Gastrocnemius medialis (tissue), 4 donors: ENCODE results near the gene SLFN12. TPM values are rescaled to one million over a fixed set of nuclear protein-coding genes. Genes with fewer than 3 reads are reported as not detected.

Experiments used
- ATAC-seq, 2 donors: fragments of 150-250 bp; one replicate each; pipeline ENCODE4 v1.9.1; 2016
- DNase-seq, 2 donors: peaks; one replicate each; pipeline ENCODE4 v3.0.0-alpha.2; 2019
- H3K27ac ChIP-seq, 4 donors: fragments of 200-600 bp; sonication (generic); 1 replicate in 1 of 4; 2 replicates in 3 of 4; pipeline ENCODE4 v1.5.1; 2016 to 2018; ENCODE audit warnings: mild to moderate bottlenecking in 2 of 4, moderate library complexity in 1 of 4
- H3K27me3 ChIP-seq, 3 donors: fragments of 200-600 bp; sonication (generic) in 2 of 3; 1 replicate in 1 of 3; 2 replicates in 2 of 3; pipeline versions ENCODE4 v1.5.1 to v1.6.0; 2016 to 2019; ENCODE audit warnings: mild to moderate bottlenecking in 1 of 3, moderate library complexity in 1 of 3
- H3K36me3 ChIP-seq, 2 donors: fragments of 200-600 bp; sonication (generic) in 1 of 2; one replicate each; pipeline ENCODE4 v1.5.1; 2017 to 2018
- H3K4me1 ChIP-seq, 2 donors: fragments of 200-600 bp; sonication (generic) in 1 of 2; one replicate each; pipeline ENCODE4 v1.5.1; 2016 to 2017; ENCODE audit warnings: mild to moderate bottlenecking in 2 of 2
- H3K4me3 ChIP-seq, 4 donors: fragments of 200-600 bp; sonication (generic) in 3 of 4; 1 replicate in 1 of 4; 2 replicates in 3 of 4; pipeline ENCODE4 v1.5.1; 2016 to 2019; ENCODE audit warnings: mild to moderate bottlenecking in 2 of 4
- H3K9me3 ChIP-seq, 3 donors: fragments of 200-600 bp; sonication (generic) in 2 of 3; 1 replicate in 1 of 3; 2 replicates in 2 of 3; pipeline ENCODE4 v1.5.1; 2016 to 2019
- CTCF ChIP-seq, 5 experiments: fragments of 450-650 bp in 3 of 5; fragments of 200-600 bp in 2 of 5; sonication (generic) in 2 of 5; IDR thresholded peaks in 4 of 5; conservative IDR thresholded peaks in 1 of 5; 1 replicate in 4 of 5; 2 replicates in 1 of 5; pipeline ENCODE4 v1.5.1; 2016 to 2019; ENCODE audit warnings: antibody characterized with exemption in 5 of 5, mild to moderate bottlenecking in 3 of 5, moderate library complexity in 3 of 5
- POLR2A ChIP-seq, 2 donors: fragments of 450-650 bp; IDR thresholded peaks; one replicate each; pipeline ENCODE4 v1.6.1; 2017; ENCODE audit warnings: antibody characterized with exemption in 2 of 2, mild to moderate bottlenecking in 2 of 2, moderate library complexity in 2 of 2
- in situ Hi-C, 4 donors: fragments of 200-750 bp; cut with MboI; loops; one replicate each; pipeline versions ENCODE4 v1.15.0 to v1.8.0; 2017; ENCODE audit warnings: low sequenced_read_pairs in 4 of 4
- intact Hi-C: fragments of 100-400 bp; cut with DNase I; formaldehyde crosslinking; loops from one replicate; pipeline ENCODE4 v1.15.1; 2023; ENCODE audit warnings: low total_unique reads
- total RNA-seq, 4 donors: library from RNA; depleted of rRNA; stranded (reverse); fragments of >200 nt; gene quantifications; one replicate each; pipeline versions ENCODE4 v1.1.0 to v1.2.3, GENCODE V29; 2016

The SLFN12 gene
- total RNA-seq, 4 donors from 2014 or later: 0.76 to 2.2 (median 1.3) TPM

DNA sequence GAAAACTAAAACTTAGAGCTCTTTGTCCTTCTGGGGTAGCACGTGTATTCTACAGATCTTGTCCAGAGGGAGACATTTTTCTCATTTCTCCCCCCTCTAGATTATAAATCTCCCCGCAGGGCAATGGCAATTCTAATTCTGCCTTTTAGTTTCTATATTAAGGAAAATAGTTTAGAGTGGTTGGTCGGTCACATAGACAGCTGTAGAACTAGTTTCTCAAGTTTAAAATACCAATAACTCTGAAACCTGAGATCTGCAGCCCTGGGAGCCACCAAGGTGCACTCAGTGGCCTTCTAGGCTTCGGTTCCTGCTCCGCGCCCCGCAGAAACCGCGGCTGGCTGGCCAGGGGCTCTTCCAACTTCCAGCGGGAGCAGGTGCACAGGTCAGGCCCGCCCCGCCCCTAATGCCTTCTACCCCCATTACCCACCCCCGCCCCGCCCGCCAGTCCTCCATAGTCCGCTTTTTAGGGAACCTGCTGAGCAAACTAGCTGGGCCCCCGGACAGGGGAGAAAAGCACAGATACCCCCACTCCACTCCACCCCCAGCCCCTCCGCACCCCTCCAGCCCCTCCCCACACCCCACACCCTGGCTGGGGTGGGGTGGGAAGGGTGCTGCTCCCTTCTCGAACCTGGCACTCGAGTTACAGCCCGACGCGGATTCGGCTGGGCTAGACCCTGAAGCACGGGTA, 59.3 kb downstream of the SLFN12 start:
- Histone ChIP-seq H3K27me3 (peaks cover 28 to 37% (median 35%) of the 10 kb centered on the region in 3 donors), H3K36me3 (no peaks in the 10 kb centered on the region), H3K4me1 (peaks cover 10 to 12% of the 10 kb centered on the region in 2 donors), H3K27ac (peak overlapping the region; percentile 89 to 91 (median 90)), H3K9me3 (peaks cover 0 to 4% (median 0%) of the 10 kb centered on the region in 3 donors), H3K4me3 (peak overlapping the region; percentile 68 to 83 (median 71))
- DNase-seq: no peak
- ATAC-seq: no peak
- in situ Hi-C loops (no loop called here), intact Hi-C loops (loop anchor here (2.0 to 10.0 kb wide), 3 partner anchors 60 to 118 kb away; partner anchors contain the start of gene SLFN12)
- no peak for TF ChIP-seq CTCF (IDR thresholded peaks at IDR 0.05 in 4 of 5, conservative IDR thresholded peaks at IDR 0.05 in 1 of 5)
- TF ChIP-seq POLR2A (IDR thresholded peaks at IDR 0.05): no peak

DNA sequence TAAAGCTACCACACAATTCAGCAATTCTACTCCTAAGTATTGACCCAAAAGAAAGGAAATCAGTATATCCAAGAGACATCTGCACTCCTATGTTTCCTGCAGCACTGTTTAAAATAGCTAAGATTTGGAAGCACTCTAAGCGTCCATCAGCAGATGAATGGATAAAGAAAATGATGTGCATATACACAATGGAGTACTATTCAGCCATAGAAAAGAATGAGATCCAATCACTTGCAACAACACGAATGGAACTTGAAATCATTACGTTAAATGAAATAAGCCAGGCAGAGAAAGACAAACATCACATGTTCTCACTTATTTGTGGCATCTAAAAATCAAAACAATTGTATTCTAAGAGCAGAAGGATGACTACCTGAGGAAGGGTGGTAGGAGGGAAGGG, 60.4 kb downstream of the SLFN12 start:
- in situ Hi-C loops: no loop called here
- Histone ChIP-seq H3K27ac (peak overlapping the region in 1 of 4 donors; percentile 89), H3K27me3 (peaks cover 28 to 37% (median 35%) of the 10 kb centered on the region in 3 donors)

DNA sequence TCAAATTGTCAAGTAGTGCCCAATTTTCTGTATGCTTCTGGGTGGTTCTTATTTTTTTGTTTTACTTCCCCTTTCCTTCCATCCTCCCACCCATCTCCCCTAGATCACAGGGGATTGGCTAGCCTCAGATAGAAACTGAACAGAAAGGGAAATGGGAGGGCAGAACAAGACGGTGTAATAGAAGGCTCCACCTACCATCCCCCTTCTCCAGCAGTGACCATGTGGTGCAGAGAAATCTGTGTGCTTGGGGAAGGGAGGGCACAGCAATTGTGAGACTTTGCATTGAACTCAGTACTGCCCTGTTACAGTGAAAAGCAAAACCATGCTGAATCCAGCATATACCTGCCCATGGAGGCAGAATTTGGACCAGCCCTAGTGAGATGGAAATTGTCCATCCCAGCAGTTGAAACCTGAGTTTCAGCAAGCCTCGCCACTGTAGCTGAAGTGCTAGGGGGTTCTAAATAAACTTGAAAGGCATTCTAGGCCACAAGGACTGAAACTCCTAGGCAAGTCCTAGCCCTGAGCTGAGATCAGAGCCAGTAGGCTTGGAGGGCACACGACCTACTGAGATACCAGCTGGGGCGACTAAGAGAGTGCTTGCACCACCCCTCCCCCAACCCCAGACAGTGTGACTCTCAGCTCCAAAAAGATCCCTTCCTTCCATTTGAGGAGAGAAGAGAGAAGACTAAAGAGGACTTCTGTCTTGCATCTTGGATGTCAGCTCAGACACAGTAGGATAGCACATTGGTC, 64.0 kb downstream of the SLFN12 start:
- no peaks in the 10 kb centered on the region for H3K4me1 ChIP-seq
- H3K4me3 ChIP-seq: no peak overlapping the region
- H3K27me3 ChIP-seq: peaks cover 10 to 30% (median 26%) of the 10 kb centered on the region in 3 donors
- in situ Hi-C loops (no loop called here), intact Hi-C loops (no loop called here)
- ATAC-seq (peak in 1 of 2 donors; percentile 55), DNase-seq (no peak)
- TF ChIP-seq CTCF (IDR thresholded peaks at IDR 0.05 in 4 of 5, conservative IDR thresholded peaks at IDR 0.05 in 1 of 5): no peak
- TF ChIP-seq POLR2A (IDR thresholded peaks at IDR 0.05): no peak
- H3K9me3 ChIP-seq: peaks cover 0 to 4% (median 0%) of the 10 kb centered on the region in 3 donors
- H3K36me3 ChIP-seq: no peaks in the 10 kb centered on the region
- no peak overlapping the region for H3K27ac ChIP-seq

More for the DNA sequence above, 60.4 kb downstream of the SLFN12 start:
- Histone ChIP-seq H3K36me3 (no peaks in the 10 kb centered on the region), H3K4me3 (peak overlapping the region in 2 of 4 donors; percentile 0 to 73), H3K9me3 (peaks cover 0 to 4% (median 0%) of the 10 kb centered on the region in 3 donors), H3K4me1 (peaks cover 10 to 12% of the 10 kb centered on the region in 2 donors)
- DNase-seq: no peak
- no peak for ATAC-seq
- intact Hi-C loops: loop anchor here (2.0 to 10.0 kb wide), 3 partner anchors 59 to 117 kb away; partner anchors contain the start of gene SLFN12
- TF ChIP-seq CTCF (IDR thresholded peaks at IDR 0.05 in 4 of 5, conservative IDR thresholded peaks at IDR 0.05 in 1 of 5) (no peak), POLR2A (IDR thresholded peaks at IDR 0.05) (no peak)

DNA sequence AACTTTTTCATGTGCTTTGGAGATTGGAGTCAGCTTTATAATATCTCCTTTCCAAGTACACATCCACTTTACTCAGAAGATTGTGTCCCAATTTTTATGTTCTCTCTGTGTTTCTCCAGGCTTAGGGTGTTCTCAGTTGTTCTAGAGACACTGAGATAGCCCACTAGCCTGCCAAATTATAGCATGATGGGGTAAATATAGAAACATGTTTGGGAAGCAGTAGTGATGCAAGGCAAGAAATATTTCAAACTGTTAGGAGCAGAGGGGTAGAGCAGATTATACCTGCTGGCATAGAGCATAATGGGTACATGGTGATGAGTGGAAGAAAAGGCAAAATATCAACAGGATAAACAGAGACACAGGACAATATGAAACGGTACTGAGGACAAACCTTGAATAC, 71.3 kb downstream of the SLFN12 start:
- Histone ChIP-seq H3K27me3 (peaks cover 0 to 2% (median 0%) of the 10 kb centered on the region in 3 donors), H3K4me3 (no peak overlapping the region), H3K36me3 (no peaks in the 10 kb centered on the region), H3K9me3 (no peaks in the 10 kb centered on the region), H3K27ac (no peak overlapping the region), H3K4me1 (peaks cover 0 to 3% of the 10 kb centered on the region in 2 donors)
- intact Hi-C loops: no loop called here
- TF ChIP-seq CTCF (IDR thresholded peaks at IDR 0.05 in 4 of 5, conservative IDR thresholded peaks at IDR 0.05 in 1 of 5) (no peak), POLR2A (IDR thresholded peaks at IDR 0.05) (no peak)
- no peak for DNase-seq
- ATAC-seq: no peak
- in situ Hi-C loops: no loop called here

Other genes with a start within 250 kb of the SLFN12 start
- not detected for gene SLC35G3, start 238.1 kb downstream of the SLFN12 start, total RNA-seq
- 10 to 100 TPM; 25.3 to 79.3 (median 37.4) TPM for gene SLFN5, start 189.4 kb downstream of the SLFN12 start, total RNA-seq
- gene SLFN11, start 58.9 kb downstream of the SLFN12 start, total RNA-seq: 10 to 100 TPM in 2 of 4 donors, 1 to 10 TPM in 2; 8.9 to 11.8 (median 10.0) TPM
- 1 to 10 TPM in 1 of 4 donors, under 1 TPM in 3; 0.05 to 1.2 (median 0.32) TPM for gene SLFN13, start 16.3 kb upstream of the SLFN12 start, total RNA-seq
- under 1 TPM in 3 of 4 donors, not detected in 1; 0.10 to 0.31 (median 0.15) TPM for gene SLFN12L, start 105.2 kb upstream of the SLFN12 start, total RNA-seq
- not detected for gene SLFN14, start 128.3 kb upstream of the SLFN12 start, total RNA-seq
- gene PEX12, start 146.1 kb upstream of the SLFN12 start, total RNA-seq: 10 to 100 TPM in 1 of 4 donors, 1 to 10 TPM in 3; 4.4 to 14.2 (median 6.2) TPM
- 10 to 100 TPM; 31.3 to 48.7 (median 38.1) TPM for gene AP2B1, start 154.8 kb upstream of the SLFN12 start, total RNA-seq